Adrenal gland (tissue), 5 donors: ENCODE results near the gene ZFHX3.

ENCODE experiments used
- CTCF ChIP-seq, 6 experiments: fragments of 450-650 bp in 4 of 6; fragments of 200-600 bp in 2 of 6; sonication (generic) in 1 of 6; IDR thresholded peaks; 1 replicate in 5 of 6; 2 replicates in 1 of 6; pipeline versions ENCODE4 v1.5.1 to v1.8.0; 2016 to 2021; ENCODE audit warnings: antibody characterized with exemption in 6 of 6, mild to moderate bottlenecking in 2 of 6, moderate library complexity in 1 of 6
- POLR2A ChIP-seq, 2 donors: fragments of 450-650 bp; IDR thresholded peaks; one replicate each; pipeline ENCODE4 v1.6.1; 2017; ENCODE audit warnings: antibody characterized with exemption in 2 of 2, mild to moderate bottlenecking in 2 of 2, moderate library complexity in 1 of 2
- donor health status: DM: no; HTN: no; CAD: no.

- TF ChIP-seq CTCF (IDR thresholded peaks at IDR 0.05) = no peak
- TF ChIP-seq POLR2A (IDR thresholded peaks at IDR 0.05) = no peak
These were observed 20.2 kb downstream of the ZFHX3 start for GRCh38 chr16:73027685-73028111.
